ENCODE data around the gene E2F4.

DNA sequence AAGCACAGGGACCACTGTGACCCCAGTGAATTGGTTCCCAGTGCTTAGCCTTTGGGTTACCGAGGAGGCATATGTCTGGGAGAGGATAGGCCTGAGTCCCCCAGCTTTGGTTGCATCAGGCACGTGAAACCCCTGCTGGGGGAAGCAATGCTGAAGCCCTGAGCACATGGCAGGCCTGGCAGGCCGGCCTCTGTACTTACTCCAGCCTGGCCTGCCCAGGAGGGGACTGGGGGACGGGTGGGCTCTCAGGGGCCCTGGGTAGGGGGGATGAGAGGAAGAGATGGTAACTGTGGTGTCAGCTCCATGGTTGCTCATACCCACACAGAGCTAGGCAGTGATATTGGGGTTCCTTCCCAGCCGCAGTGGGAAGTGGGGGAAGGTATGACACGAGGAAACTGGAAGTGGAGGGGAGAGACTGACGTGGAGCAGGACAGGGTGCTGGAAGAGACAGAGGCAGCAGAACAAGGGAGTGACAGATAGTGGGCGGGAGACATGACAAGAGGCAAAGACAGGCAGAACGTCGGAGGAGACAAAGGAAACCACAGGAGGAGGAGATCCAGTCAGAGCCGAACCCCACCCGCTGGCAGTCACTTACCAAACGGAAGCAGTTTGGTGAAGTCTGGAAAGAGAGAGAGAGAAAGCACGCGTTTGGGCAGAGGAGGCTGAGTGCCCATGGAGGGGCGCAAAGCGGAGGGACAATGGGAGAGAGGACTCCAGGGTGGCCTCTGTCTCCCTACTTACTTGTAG lies 44.0 kb downstream of the E2F4 start:
- TF ChIP-seq, protein P1, sequence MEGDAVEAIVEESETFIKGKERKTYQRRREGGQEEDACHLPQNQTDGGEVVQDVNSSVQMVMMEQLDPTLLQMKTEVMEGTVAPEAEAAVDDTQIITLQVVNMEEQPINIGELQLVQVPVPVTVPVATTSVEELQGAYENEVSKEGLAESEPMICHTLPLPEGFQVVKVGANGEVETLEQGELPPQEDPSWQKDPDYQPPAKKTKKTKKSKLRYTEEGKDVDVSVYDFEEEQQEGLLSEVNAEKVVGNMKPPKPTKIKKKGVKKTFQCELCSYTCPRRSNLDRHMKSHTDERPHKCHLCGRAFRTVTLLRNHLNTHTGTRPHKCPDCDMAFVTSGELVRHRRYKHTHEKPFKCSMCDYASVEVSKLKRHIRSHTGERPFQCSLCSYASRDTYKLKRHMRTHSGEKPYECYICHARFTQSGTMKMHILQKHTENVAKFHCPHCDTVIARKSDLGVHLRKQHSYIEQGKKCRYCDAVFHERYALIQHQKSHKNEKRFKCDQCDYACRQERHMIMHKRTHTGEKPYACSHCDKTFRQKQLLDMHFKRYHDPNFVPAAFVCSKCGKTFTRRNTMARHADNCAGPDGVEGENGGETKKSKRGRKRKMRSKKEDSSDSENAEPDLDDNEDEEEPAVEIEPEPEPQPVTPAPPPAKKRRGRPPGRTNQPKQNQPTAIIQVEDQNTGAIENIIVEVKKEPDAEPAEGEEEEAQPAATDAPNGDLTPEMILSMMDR (IDR thresholded peaks at IDR 0.05), result no peak
- no peak for TF ChIP-seq EZH2 (IDR thresholded peaks at IDR 0.05; ENCODE audit: borderline replicate concordance, insufficient read depth, low read depth, low read length, poor library complexity, severe bottlenecking)
